ENCODE data around the gene PGBD5.

PGBD5 gene

GRCh38 chr1:230300322-230301301, 125.5 kb downstream of the PGBD5 start:
- no peak for DNase-seq (ENCODE audit: low spot score)

- DNase-seq (ENCODE audit: low spot score), result no peak
Observed at GRCh38 chr1:230299191-230300006, 126.7 kb downstream of the PGBD5 start.

- DNase-seq (ENCODE audit: low spot score), result no peak
Observed at GRCh38 chr1:230295367-230295766, 130.8 kb downstream of the PGBD5 start.

GRCh38 chr1:230293390-230293700, 132.8 kb downstream of the PGBD5 start:
- DNase-seq (ENCODE audit: low spot score), result no peak

GRCh38 chr1:230292689-230293389, 133.3 kb downstream of the PGBD5 start:
- DNase-seq (ENCODE audit: low spot score), result no peak

GRCh38 chr1:230291731-230292620, 134.2 kb downstream of the PGBD5 start:
- DNase-seq (ENCODE audit: low spot score), result no peak

- DNase-seq (ENCODE audit: low spot score), result no peak
Observed at GRCh38 chr1:230289350-230289644, 136.8 kb downstream of the PGBD5 start.

GRCh38 chr1:230288641-230289349, 137.3 kb downstream of the PGBD5 start:
- DNase-seq (ENCODE audit: low spot score), result no peak

- no peak for DNase-seq (ENCODE audit: low spot score)
Observed at GRCh38 chr1:230287674-230288315, 138.3 kb downstream of the PGBD5 start.

- no peak for DNase-seq (ENCODE audit: low spot score)
Observed at GRCh38 chr1:230286890-230287269, 139.3 kb downstream of the PGBD5 start.

GRCh38 chr1:230286166-230286889, 139.8 kb downstream of the PGBD5 start:
- no peak for DNase-seq (ENCODE audit: low spot score)

- no peak for DNase-seq (ENCODE audit: low spot score)
Observed at GRCh38 chr1:230285351-230285750, 140.8 kb downstream of the PGBD5 start.

- DNase-seq (ENCODE audit: low spot score), result no peak
Observed at GRCh38 chr1:230284891-230285290, 141.2 kb downstream of the PGBD5 start.

- DNase-seq (ENCODE audit: low spot score), result no peak
Observed at GRCh38 chr1:230283678-230284077, 142.5 kb downstream of the PGBD5 start.

GRCh38 chr1:230282157-230282556, 144.0 kb downstream of the PGBD5 start:
- no peak for DNase-seq (ENCODE audit: low spot score)

- DNase-seq (ENCODE audit: low spot score), result no peak
Observed at GRCh38 chr1:230281556-230281955, 144.6 kb downstream of the PGBD5 start.

GRCh38 chr1:230280906-230281413, 145.2 kb downstream of the PGBD5 start:
- no peak for DNase-seq (ENCODE audit: low spot score)

GRCh38 chr1:230280054-230280795, 145.9 kb downstream of the PGBD5 start:
- no peak for DNase-seq (ENCODE audit: low spot score)

- DNase-seq (ENCODE audit: low spot score), result no peak
Observed at GRCh38 chr1:230279583-230279945, 146.6 kb downstream of the PGBD5 start.

All from SW480 (cell line).